Measurements from ENCODE around the gene VASH2. TPM values are rescaled to one million over a fixed set of nuclear protein-coding genes. Genes with fewer than 3 reads are reported as not detected.

Gene VASH2
- total RNA-seq, 1 experiment from 2014 or later: 1.1 TPM

- no peak for DNase-seq (ENCODE audit: low spot score)
- in situ Hi-C loops (cut with HindIII; ENCODE audit: low sequenced_read_pairs): no loop called here
These were observed 21.7 kb upstream of the VASH2 start for GRCh38 chr1:212928323-212929291.

GRCh38 chr1:212930986-212931678, 19.2 kb upstream of the VASH2 start:
- in situ Hi-C loops (cut with HindIII; ENCODE audit: low sequenced_read_pairs): no loop called here
- DNase-seq (ENCODE audit: low spot score): no peak

GRCh38 chr1:212933815-212934471, 16.4 kb upstream of the VASH2 start:
- in situ Hi-C loops (cut with HindIII; ENCODE audit: low sequenced_read_pairs): no loop called here
- no peak for DNase-seq (ENCODE audit: low spot score)

- in situ Hi-C loops (cut with HindIII; ENCODE audit: low sequenced_read_pairs): no loop called here
These were observed 14.9 kb upstream of the VASH2 start for GRCh38 chr1:212935387-212935981.

GRCh38 chr1:212937034-212937433, 13.3 kb upstream of the VASH2 start:
- DNase-seq (ENCODE audit: low spot score): no peak
- in situ Hi-C loops (cut with HindIII; ENCODE audit: low sequenced_read_pairs): no loop called here

More at GRCh38 chr1:212935387-212935981, 14.9 kb upstream of the VASH2 start:
- no peak for DNase-seq (ENCODE audit: low spot score)

- no peak for DNase-seq (ENCODE audit: low spot score)
- in situ Hi-C loops (cut with HindIII; ENCODE audit: low sequenced_read_pairs): no loop called here
These were observed 11.5 kb upstream of the VASH2 start for GRCh38 chr1:212938846-212939245.

- DNase-seq (ENCODE audit: low spot score): no peak
- in situ Hi-C loops (cut with HindIII; ENCODE audit: low sequenced_read_pairs): no loop called here
These were observed 8.9 kb upstream of the VASH2 start for GRCh38 chr1:212941452-212941851.

GRCh38 chr1:212942679-212943392, 7.5 kb upstream of the VASH2 start:
- DNase-seq (ENCODE audit: low spot score): no peak
- in situ Hi-C loops (cut with HindIII; ENCODE audit: low sequenced_read_pairs): no loop called here

GRCh38 chr1:212943393-212943710, 7.0 kb upstream of the VASH2 start:
- in situ Hi-C loops (cut with HindIII; ENCODE audit: low sequenced_read_pairs): no loop called here
- no peak for DNase-seq (ENCODE audit: low spot score)

GRCh38 chr1:212944229-212944901, 6.0 kb upstream of the VASH2 start:
- DNase-seq (ENCODE audit: low spot score): no peak
- in situ Hi-C loops (cut with HindIII; ENCODE audit: low sequenced_read_pairs): no loop called here

- no peak for DNase-seq (ENCODE audit: low spot score)
- in situ Hi-C loops (cut with HindIII; ENCODE audit: low sequenced_read_pairs): no loop called here
These were observed 5.3 kb upstream of the VASH2 start for GRCh38 chr1:212945056-212945455.

GRCh38 chr1:212945463-212946160, 4.7 kb upstream of the VASH2 start:
- in situ Hi-C loops (cut with HindIII; ENCODE audit: low sequenced_read_pairs): no loop called here

GRCh38 chr1:212946872-212947271, 3.5 kb upstream of the VASH2 start:
- DNase-seq (ENCODE audit: low spot score): no peak
- in situ Hi-C loops (cut with HindIII; ENCODE audit: low sequenced_read_pairs): no loop called here

More at GRCh38 chr1:212945463-212946160, 4.7 kb upstream of the VASH2 start:
- no peak for DNase-seq (ENCODE audit: low spot score)

GRCh38 chr1:212949771-212950170, 570 bp upstream of the VASH2 start:
- in situ Hi-C loops (cut with HindIII; ENCODE audit: low sequenced_read_pairs): no loop called here
- no peak for DNase-seq (ENCODE audit: low spot score)

GRCh38 chr1:212951126-212951946, 995 bp downstream of the VASH2 start:
- in situ Hi-C loops (cut with HindIII; ENCODE audit: low sequenced_read_pairs): no loop called here
- DNase-seq (ENCODE audit: low spot score): no peak

- DNase-seq (ENCODE audit: low spot score): peak; percentile 3
- in situ Hi-C loops (cut with HindIII; ENCODE audit: low sequenced_read_pairs): no loop called here
These were observed 1.8 kb downstream of the VASH2 start for GRCh38 chr1:212951947-212952640.

- in situ Hi-C loops (cut with HindIII; ENCODE audit: low sequenced_read_pairs): no loop called here
- peak; percentile 88 for DNase-seq (ENCODE audit: low spot score)
These were observed 2.3 kb downstream of the VASH2 start for GRCh38 chr1:212952641-212952976.
